Smooth muscle cell (in vitro differentiated cells): ENCODE data around the gene MSI2. TPM values are rescaled to one million over a fixed set of nuclear protein-coding genes. Genes with fewer than 3 reads are reported as not detected.

Source experiments
- DNase-seq: peaks from one replicate; lab custom pipeline; 2025; ENCODE audit not compliant: unreplicated experiment; lab: John Stamatoyannopoulos, UW
- H2AFZ ChIP-seq: fragments of 200-600 bp; sonication (generic); 2 replicates; pipeline ENCODE4 v1.6.0; 2016; ENCODE audit warnings: antibody characterized with exemption, low read depth, mild to moderate bottlenecking
- H3F3A ChIP-seq: fragments of 200-600 bp; sonication (generic); 2 replicates; pipeline ENCODE4 v1.6.0; 2017; ENCODE audit warnings: antibody characterized with exemption, low read depth
- H3K27ac ChIP-seq: fragments of 200-600 bp; sonication (generic); 2 replicates; pipeline ENCODE4 v1.5.1; 2016; ENCODE audit warnings: low read depth, mild to moderate bottlenecking
- H3K27me3 ChIP-seq: fragments of 200-600 bp; sonication (generic); 2 replicates; pipeline ENCODE4 v1.6.1; 2016; ENCODE audit warnings: low read depth, mild to moderate bottlenecking
- H3K36me3 ChIP-seq: fragments of 200-600 bp; sonication (generic); 2 replicates; pipeline ENCODE4 v1.5.1; 2016; ENCODE audit warnings: low read depth
- H3K4me1 ChIP-seq: fragments of 200-600 bp; sonication (generic); 2 replicates; pipeline ENCODE4 v1.5.1; 2016; ENCODE audit warnings: low read depth
- H3K4me2 ChIP-seq: fragments of 200-600 bp; sonication (generic); 2 replicates; pipeline ENCODE4 v1.6.0; 2016; ENCODE audit warnings: mild to moderate bottlenecking
- H3K4me3 ChIP-seq: fragments of 200-600 bp; sonication (generic); 2 replicates; pipeline ENCODE4 v1.5.1; 2016; ENCODE audit warnings: mild to moderate bottlenecking
- H3K79me2 ChIP-seq: fragments of 200-600 bp; sonication (generic); 2 replicates; pipeline ENCODE4 v1.6.0; 2016; ENCODE audit warnings: low read depth, mild to moderate bottlenecking
- H3K9ac ChIP-seq: fragments of 200-600 bp; sonication (generic); 2 replicates; pipeline ENCODE4 v1.6.0; 2016; ENCODE audit warnings: low read depth
- H3K9me3 ChIP-seq: fragments of 200-600 bp; sonication (generic); replicated peaks from 2 replicates; pipeline ENCODE4 v1.5.1; 2016; ENCODE audit warnings: low read depth
- H4K20me1 ChIP-seq: fragments of 200-600 bp; sonication (generic); 2 replicates; pipeline ENCODE4 v1.6.0; 2016; ENCODE audit warnings: low read depth
- CTCF ChIP-seq: fragments of 200-600 bp; sonication (generic); IDR thresholded peaks from 2 replicates; pipeline ENCODE4 v1.5.1; 2017; ENCODE audit warnings: borderline replicate concordance, mild to moderate bottlenecking, antibody characterized with exemption; ENCODE audit not compliant: insufficient read depth, poor library complexity, severe bottlenecking
- WGBS: methylation state at CpG from one replicate; pipeline ENCODE4 v1.1.7; 2016; ENCODE audit warnings: low lambda C conversion rate; 5-methylcytosine and 5-hydroxymethylcytosine counted together
- polyA plus RNA-seq: library from polyadenylated mRNA; unstranded; fragments of >200 nt; fragmentation: Nextera tagmentation; extraction: Ambion mirVana; gene quantifications from 2 replicates; pipeline ENCODE4 v1.2.1, GENCODE V29; 2016
- total RNA-seq: library from RNA; depleted of rRNA; stranded (reverse); fragments of >200 nt; gene quantifications from 2 replicates; pipeline ENCODE4 v1.2.3, GENCODE V29; 2014

Gene MSI2
- total and polyA plus RNA-seq, 2 experiments from 2014 or later = 5.7 to 36.5 TPM

GRCh38 chr17:57458718-57459285, 202.5 kb downstream of the MSI2 start:
- H4K20me1 ChIP-seq = no peaks in the 10 kb centered on the region
- no peak overlapping the region for H3K4me2 ChIP-seq
- H3K79me2 ChIP-seq = peaks cover 2% of the 10 kb centered on the region
- H3K4me3 ChIP-seq = no peak overlapping the region
- no peak overlapping the region for H2AFZ ChIP-seq
- H3K36me3 ChIP-seq = no peaks in the 10 kb centered on the region
- no peak overlapping the region for H3K27ac ChIP-seq
- no peaks in the 10 kb centered on the region for H3F3A ChIP-seq
- DNase-seq = no peak
- H3K9ac ChIP-seq = no peak overlapping the region
- H3K4me1 ChIP-seq = peaks cover 9% of the 10 kb centered on the region
- WGBS = 96% methylated on average over 9 of the region's 9 CpGs
- no peaks in the 10 kb centered on the region for H3K9me3 ChIP-seq
- TF ChIP-seq CTCF = no peak
- no peaks in the 10 kb centered on the region for H3K27me3 ChIP-seq

GRCh38 chr17:57459286-57459915, 203.1 kb downstream of the MSI2 start:
- no peak overlapping the region for H3K4me3 ChIP-seq
- H3K27me3 ChIP-seq = no peaks in the 10 kb centered on the region
- H3K4me1 ChIP-seq = peaks cover 9% of the 10 kb centered on the region
- H4K20me1 ChIP-seq = no peaks in the 10 kb centered on the region
- no peaks in the 10 kb centered on the region for H3F3A ChIP-seq
- 72% methylated on average over 12 of the region's 12 CpGs for WGBS
- no peak for DNase-seq
- H3K4me2 ChIP-seq = no peak overlapping the region
- H3K27ac ChIP-seq = no peak overlapping the region
- H3K9ac ChIP-seq = no peak overlapping the region
- no peaks in the 10 kb centered on the region for H3K9me3 ChIP-seq
- TF ChIP-seq CTCF = no peak
- no peaks in the 10 kb centered on the region for H3K36me3 ChIP-seq
- peaks cover 2% of the 10 kb centered on the region for H3K79me2 ChIP-seq
- no peak overlapping the region for H2AFZ ChIP-seq

GRCh38 chr17:57461082-57461481, 204.8 kb downstream of the MSI2 start:
- no peaks in the 10 kb centered on the region for H4K20me1 ChIP-seq
- H3K4me2 ChIP-seq = no peak overlapping the region
- no peaks in the 10 kb centered on the region for H3F3A ChIP-seq
- no peaks in the 10 kb centered on the region for H3K9me3 ChIP-seq
- H3K4me3 ChIP-seq = no peak overlapping the region
- H3K79me2 ChIP-seq = peaks cover 2% of the 10 kb centered on the region
- no peak overlapping the region for H2AFZ ChIP-seq
- 81% methylated on average over 6 of the region's 6 CpGs for WGBS
- no peaks in the 10 kb centered on the region for H3K36me3 ChIP-seq
- no peaks in the 10 kb centered on the region for H3K27me3 ChIP-seq
- peaks cover 18% of the 10 kb centered on the region for H3K4me1 ChIP-seq
- no peak overlapping the region for H3K9ac ChIP-seq
- TF ChIP-seq CTCF = no peak
- no peak overlapping the region for H3K27ac ChIP-seq
- DNase-seq = no peak
